SK-N-DZ (cell line): Measurements from ENCODE around the gene SLC4A9.

Source experiments
- DNase-seq: peaks from one replicate; pipeline ENCODE4 v3.0.0-alpha.2; 2015; ENCODE audit warnings: low spot score

The SLC4A9 gene

DNA sequence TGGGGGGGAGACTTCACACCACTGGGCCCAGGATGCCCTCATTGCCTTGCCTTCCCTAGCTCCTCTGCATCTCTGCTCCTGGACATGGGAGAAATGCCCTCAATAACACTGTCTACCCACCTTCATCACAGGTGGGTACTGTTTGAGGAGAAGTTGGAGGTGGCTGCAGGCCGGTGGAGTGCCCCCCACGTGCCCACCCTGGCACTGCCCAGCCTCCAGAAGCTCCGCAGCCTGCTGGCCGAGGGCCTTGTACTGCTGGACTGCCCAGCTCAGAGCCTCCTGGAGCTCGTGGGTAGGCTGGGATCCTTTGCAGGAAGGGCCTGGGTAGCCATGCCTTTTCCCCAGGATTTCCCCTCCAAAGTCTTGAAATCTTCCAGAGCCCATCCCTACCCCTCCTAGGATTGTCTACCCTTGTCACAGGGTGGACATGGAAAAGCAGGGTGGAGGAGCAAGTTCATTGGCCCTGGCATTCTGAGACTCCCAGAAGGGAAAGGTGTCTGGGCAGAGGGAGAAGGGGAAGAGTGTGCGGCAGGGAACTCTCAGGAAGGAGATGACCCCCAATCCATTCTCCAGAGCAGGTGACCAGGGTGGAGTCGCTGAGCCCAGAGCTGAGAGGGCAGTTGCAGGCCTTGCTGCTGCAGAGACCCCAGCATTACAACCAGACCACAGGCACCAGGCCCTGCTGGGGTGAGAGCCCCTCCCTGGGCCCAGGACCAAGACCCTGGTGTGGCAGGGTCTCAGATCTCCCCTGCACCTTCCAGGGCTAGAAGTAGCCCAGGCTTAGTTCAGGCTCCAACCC, 886 bp downstream of the SLC4A9 start:
- DNase-seq: no peak

DNA sequence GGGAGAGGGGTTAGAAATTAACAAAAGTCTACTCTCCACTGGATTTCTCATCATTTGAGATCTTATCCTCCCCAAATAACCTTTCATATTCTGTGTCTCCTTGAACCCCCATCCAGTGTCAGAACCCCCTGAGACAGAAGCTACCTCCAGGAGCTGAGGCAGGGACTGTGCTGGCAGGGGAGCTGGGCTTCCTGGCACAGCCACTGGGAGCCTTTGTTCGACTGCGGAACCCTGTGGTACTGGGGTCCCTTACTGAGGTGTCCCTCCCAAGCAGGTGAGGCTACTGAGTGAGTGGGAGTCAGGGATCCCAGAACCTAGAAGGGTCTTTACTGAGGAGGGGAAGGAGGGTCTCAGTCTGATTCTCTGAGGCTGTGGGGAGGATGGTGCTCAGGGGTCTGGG, 1.9 kb downstream of the SLC4A9 start:
- DNase-seq: no peak

DNA sequence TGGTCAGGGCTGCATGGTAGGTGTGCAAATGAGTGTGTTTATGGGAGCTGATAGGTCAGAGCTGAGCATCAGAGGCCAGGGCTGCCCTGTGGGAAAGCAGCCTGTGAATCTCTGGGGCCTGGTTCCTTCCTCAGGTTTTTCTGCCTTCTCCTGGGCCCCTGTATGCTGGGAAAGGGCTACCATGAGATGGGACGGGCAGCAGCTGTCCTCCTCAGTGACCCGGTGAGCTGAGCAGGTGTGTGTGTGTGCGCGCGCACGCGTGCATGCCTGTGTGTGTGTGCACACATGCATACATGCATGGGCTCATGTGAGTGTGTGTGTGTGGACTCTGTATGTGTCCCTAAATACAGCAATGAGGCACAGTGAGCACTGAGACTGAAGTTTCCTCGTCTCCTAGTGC, 2.3 kb downstream of the SLC4A9 start:
- no peak for DNase-seq

DNA sequence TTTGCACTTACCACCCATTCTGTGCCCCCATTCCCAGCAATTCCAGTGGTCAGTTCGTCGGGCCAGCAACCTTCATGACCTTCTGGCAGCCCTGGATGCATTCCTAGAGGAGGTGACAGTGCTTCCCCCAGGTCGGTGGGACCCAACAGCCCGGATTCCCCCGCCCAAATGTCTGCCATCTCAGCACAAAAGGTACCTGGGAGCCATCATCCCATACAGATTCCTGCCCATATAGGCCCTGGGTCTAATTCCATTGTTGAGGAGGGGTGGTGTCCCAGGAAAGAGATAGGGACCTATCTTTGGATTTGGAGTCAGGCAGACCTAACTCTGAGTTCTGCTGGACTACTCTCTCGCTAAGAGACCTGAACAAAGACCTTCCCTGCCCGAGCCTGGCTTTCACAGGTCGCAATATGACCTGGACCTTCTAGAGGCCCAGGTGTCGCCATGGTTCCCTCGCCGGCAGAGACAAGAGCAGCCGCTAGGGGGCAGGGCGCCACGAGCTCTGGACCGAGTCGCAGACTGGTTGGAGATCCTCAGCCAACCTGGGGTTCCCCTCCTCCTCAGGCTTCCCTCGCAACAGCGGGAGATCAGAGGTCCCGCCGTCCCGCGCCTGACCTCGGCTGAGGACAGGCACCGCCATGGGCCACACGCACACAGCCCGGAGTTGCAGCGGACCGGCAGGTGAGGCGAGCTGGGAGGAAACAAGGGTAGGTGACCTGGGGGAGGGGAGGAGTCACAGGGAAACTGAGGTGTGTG, 3.1 kb downstream of the SLC4A9 start:
- DNase-seq: peak; percentile 62

DNA sequence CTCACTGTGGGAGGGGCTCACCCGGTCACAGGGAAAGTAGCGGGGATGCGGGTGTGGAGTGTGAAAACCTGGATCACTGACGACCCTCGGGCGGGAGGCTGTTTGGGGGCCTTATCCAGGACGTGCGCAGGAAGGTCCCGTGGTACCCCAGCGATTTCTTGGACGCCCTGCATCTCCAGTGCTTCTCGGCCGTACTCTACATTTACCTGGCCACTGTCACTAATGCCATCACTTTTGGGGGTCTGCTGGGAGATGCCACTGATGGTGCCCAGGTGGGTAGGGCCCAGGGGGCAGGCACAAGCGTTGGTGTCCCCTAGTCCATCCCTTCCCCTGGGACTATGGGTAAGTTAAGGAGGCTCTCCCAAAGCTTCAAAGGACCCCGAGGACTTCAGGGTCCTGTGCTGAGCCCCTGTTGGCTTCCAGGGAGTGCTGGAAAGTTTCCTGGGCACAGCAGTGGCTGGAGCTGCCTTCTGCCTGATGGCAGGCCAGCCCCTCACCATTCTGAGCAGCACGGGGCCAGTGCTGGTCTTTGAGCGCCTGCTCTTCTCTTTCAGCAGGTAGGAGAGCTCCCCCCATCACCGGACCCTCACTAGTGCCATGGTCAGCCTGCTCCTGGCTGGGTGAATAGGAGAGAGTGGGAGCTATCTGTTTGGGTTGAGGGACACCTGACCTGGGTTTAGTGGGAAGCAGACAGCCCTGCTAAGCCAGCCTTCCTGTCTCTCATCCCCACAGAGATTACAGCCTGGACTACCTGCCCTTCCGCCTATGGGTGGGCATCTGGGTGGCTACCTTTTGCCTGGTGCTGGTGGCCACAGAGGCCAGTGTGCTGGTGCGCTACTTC, 3.9 kb downstream of the SLC4A9 start:
- no peak for DNase-seq

DNA sequence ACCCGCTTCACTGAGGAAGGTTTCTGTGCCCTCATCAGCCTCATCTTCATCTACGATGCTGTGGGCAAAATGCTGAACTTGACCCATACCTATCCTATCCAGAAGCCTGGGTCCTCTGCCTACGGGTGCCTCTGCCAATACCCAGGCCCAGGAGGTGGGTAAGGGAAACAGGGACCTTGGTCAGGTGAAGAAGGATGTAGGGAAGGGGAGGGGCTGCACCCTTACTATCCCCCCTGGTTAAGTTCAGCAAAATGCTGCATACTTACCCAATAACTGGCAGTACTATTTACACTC, 4.4 kb downstream of the SLC4A9 start:
- no peak for DNase-seq

DNA sequence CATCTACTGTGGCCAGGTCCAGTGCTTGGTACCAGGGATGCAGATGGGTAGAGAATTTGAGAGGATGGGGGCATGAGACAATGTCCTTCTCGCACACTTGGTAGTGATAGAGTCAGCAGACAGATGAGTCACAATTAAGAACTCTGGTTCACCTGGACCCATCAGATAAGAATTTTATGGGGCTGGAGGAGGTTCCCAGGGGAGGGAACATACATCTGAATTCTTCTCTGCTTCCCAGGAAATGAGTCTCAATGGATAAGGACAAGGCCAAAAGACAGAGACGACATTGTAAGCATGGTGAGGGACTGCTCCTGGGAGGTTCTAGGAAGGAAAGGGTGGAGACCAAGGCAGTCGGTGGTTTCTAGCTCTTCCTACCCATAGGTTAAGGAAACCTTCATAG, 5.3 kb downstream of the SLC4A9 start:
- DNase-seq: no peak

DNA sequence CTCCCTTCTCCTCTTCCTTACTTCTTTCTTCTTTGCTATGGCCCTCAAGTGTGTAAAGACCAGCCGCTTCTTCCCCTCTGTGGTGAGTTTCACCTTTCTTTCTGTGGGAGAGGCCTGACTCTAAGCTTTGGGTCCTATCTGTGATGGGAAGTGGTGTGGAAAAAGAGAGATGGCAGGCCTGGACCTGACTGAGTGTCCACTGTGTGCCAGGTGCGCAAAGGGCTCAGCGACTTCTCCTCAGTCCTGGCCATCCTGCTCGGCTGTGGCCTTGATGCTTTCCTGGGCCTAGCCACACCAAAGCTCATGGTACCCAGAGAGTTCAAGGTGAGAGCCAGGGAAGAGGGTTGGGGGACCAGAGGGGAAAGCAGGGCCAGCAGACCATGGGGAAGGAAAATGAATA, 5.9 kb downstream of the SLC4A9 start:
- no peak for DNase-seq

DNA sequence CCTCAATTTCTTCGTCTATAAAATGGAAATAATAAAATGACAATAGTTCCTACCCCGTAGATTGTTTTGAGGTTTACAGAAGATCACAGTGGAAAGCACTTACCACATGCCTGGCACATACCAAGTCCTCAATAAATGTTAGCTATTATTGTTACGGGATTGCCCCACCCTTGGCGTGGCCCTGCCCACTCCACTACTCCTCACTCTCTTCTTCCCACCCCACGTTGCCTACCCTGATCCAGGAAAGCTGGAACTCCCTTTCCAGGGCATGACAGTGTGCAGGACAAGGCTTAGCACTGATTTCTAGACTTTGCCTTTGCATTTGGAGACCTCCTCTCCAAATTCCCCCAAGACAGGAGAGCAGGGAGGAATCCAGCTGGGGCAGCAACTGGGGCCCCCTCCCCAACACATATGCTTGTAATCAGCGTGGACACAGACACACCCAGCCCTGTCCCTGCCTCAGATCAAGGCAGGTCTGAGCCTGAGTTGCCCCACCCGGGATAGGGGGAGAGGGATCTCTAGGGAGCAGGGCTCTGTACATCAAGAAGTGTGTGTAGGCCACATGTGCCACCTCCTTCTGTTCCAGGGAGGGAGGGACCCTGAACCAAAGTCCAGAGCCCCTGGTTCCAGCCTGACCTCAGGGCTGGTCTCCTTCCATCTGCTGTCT, 6.7 kb downstream of the SLC4A9 start:
- DNase-seq: no peak

DNA sequence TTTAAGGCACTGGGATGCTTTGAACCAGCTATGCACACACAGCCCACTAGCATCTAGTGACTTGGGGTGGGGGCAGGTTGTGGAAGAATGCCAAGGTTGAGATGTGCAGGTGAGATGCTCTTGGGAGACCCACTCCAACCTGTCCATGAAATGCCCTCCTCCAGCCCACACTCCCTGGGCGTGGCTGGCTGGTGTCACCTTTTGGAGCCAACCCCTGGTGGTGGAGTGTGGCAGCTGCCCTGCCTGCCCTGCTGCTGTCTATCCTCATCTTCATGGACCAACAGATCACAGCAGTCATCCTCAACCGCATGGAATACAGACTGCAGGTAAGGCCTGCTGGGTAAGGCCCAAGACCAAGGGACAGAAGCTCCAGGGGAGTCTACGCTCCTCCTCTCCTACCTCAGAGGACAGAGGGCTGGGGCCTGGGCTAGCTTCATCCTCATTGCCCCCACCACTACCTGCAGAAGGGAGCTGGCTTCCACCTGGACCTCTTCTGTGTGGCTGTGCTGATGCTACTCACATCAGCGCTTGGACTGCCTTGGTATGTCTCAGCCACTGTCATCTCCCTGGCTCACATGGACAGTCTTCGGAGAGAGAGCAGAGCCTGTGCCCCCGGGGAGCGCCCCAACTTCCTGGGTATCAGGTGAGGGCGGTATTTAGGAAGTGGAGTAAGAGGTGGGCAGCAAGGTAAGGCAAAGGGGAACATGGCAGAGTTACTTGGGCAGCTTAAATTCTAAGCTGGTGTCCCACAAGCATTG, 7.4 kb downstream of the SLC4A9 start:
- DNase-seq: no peak

DNA sequence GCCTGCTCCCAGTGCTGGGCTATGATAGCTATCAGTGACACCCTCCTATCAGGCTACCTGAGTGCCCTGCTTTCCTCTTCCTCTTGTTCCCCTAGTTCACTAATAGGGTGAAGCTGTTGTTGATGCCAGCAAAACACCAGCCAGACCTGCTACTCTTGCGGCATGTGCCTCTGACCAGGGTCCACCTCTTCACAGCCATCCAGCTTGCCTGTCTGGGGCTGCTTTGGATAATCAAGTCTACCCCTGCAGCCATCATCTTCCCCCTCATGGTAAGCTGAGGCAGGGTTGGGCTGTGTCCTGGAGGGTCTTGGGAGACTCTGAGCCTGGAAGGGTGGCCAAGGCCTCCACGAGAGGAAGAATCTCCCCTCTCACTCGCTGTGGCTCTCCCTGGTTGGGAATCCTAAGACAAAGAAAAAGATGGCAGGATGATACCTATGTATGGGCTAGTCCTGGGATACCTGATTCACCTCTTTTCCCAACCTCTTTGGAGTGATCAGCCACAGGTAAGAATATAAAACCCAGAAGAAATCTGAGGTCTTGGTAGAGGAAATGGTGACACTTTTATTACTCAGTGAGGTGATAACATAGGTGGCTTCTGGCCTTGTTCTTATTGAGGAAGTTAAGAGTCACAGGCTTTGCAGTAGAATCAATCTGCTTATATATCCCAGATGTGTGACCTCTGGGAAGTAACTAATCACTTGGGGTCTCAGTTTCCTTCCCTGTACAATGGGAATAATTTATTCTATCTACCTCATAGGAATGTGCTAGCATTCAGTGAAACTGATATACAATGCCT, 11.6 kb downstream of the SLC4A9 start:
- DNase-seq: no peak

DNA sequence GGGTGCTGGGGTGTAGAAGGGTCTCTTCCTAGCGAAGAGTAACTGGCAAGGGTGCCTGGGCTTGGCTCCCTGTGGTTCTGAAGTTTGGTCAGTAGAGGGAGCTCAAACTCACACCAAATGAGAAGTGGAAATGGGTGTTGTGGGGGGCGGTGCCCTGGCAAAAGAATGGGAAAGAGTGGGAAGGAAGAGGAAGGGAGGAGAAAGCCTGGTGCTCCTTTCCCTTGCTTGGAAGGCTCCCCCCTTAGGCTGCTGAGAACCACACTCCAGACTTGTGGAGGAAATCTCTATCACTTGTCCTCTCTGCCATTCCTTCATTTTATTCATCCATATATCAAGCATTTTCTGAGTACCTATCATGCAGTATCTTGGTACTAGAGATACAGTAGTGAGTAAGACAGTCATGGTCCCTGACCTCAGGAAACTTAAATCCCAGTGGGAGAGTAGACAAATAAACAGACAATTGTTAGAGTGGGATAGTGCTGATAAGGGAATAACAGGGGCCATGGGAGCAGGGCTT, 13.0 kb downstream of the SLC4A9 start:
- peak; percentile 78 for DNase-seq

DNA sequence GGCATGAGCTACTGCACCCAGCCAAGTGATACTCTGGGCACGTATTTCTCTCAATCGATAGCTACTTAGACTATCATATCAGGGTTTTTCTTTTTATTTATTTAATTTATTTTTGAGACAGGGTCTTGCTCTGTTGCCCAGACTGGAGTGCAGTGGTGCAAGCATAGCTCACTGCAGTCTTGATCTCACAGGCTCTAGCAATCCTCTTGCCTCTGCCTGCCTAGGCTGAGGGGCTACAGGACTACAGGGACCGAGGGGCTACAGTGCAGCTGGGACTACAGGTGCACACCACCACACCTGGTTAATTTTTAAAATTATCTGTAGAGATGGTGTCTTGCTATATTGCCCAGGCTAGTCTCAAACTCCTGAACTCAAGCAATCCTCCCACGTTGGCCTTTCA, 21.4 kb downstream of the SLC4A9 start:
- DNase-seq: no peak

DNA sequence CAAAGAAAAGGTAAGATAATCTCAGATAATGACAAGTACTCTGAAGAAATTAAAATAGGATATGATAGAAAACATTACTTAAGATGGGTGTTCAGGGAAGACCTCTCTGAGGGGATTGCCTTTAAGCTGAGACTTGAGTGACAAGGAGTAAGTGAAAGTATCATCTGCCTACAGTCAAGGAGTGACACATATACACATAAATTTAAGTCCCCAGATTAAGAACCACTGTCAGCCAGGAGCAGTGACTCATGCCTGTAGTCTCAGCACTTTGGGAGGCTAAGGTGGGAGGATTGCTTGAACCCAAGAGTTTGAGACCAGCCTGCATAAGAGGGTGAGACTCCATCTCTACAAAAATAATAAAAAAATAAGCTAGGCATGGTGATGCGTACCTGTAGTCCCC, 22.0 kb downstream of the SLC4A9 start:
- DNase-seq: no peak

DNA sequence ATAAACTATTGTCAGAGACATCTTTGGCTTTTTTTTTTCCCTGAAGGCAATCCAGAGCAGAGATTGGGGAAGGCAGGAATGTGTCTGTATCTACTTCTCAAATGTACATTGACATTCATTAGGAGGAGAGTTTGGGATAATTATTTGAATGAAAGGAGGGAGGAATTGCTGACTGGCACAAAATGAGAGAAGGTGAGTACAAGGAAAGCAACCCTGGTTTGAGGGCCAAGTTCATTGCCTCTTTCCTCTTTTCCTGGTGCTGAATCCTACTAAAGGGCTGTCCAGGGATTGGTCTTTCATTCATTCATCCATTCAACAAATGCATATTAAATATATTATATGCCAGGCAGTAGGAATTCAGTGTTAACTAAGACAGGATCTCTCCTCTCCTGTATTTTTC, 22.9 kb downstream of the SLC4A9 start:
- no peak for DNase-seq

DNA sequence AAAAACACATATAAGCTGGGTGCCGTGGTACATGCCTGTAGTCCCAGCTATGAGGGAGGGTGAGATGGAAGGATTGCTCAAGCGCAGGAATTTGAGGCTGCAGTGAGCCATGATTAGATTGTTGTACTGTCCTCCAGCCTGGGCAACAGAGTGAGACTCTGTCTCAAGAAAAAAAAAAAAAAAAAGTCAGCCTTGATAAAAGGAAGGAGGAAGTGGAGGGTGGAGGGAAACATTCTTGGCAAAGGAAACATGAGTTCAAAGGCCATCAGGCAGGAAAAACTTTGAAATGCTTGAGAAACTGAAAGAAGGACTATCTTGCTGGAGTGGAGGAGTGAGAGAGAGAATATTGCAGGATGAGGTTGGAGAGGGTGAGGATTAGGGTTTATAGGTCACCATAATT, 23.3 kb downstream of the SLC4A9 start:
- no peak for DNase-seq

DNA sequence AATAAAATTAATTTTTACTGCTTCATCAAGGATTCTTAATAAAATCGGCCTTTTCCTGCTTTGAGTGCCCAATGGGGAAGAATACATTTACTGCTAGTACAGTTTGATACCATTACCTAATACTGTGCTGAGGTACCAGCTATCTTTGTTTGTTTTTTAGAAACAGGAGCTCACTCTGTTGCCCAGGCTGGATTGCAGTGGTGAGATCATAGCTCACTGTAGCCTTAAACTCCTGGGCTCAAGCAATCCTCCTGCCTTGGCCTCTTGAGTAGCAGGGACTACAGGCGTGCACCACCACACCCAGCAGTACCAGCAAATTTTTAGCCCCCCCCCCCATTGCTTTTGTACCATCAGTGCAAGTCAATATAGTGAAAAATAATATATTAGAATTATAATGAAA, 28.1 kb downstream of the SLC4A9 start:
- DNase-seq: no peak

DNA sequence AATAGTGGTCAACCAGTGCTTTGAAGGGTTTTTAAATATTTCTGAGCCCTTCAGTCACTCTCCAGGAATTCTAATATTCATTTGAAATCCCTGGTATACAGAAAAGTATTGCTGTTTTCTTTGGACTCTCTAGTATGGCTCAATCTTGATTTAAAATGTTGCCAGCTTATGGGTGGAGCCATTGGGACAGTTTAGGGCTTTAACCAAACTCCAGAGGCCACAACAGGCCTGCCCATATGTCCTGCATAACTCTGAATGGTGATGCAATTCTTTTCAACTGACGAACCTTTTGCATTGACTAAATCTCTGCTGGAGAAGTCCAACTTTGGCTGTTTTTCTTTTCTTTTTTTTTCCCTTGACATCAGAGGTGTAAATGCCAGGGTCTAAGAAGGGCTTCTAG, 31.3 kb downstream of the SLC4A9 start:
- DNase-seq: no peak

DNA sequence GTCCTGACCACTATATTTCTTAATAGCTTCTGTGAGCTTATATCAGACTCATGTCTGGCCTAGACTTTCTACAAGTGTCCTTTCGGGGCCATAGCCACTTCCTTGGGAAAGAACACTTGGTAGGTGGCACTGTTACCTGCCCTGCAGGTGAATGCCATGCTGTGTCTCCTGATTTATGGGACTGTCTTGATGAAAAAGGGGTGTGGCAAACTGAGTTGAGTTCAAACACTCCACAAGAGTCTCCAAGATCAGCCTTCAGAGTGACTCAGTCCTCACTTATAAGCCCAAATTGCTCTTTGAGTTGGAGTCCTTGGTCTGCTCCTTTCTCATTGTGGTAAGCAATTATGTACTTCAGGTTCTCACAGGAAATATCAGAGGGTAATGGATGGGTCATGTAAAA, 31.7 kb downstream of the SLC4A9 start:
- DNase-seq: no peak

DNA sequence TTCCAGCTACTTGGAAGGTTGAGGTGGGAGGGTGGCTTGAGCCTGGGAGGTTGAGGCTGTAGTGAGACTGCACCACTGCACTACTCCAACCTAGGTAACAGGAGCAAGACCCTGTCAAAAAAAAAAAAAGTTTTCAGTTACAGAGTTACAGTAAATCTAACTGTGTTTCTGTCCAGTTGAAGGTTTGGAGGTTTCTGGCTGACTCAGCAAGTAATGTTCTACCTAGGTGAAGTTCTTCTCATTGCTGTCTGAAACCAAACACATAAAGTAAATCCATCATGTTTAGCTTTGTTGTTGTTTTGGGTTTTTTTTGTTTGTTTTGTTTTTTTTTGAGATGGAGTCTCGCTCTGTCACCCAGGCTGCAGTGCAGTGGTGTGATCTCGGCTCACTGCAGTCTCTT, 33.7 kb downstream of the SLC4A9 start:
- DNase-seq: no peak
